Fibroblast of lung (primary cell): ENCODE data around the gene SPEF2.

Experiments used
- EZH2 ChIP-seq: IDR thresholded peaks from 2 replicates; pipeline ENCODE4 v1.5.1; 2012; ENCODE audit warnings: low read length, control low read depth, mild to moderate bottlenecking; ENCODE audit errors: missing control alignments
- TF ChIP-seq, protein P1 (sequence below), 2 donors: IDR thresholded peaks in 1 of 2; conservative IDR thresholded peaks in 1 of 2; 1 replicate in 1 of 2; 2 replicates in 1 of 2; pipeline ENCODE4 v1.5.1; 2011 to 2012; ENCODE audit warnings: low read length in 2 of 2, control low read depth in 1 of 2, inconsistent platforms in 1 of 2, low read depth in 1 of 2, mild to moderate bottlenecking in 1 of 2

DNA sequence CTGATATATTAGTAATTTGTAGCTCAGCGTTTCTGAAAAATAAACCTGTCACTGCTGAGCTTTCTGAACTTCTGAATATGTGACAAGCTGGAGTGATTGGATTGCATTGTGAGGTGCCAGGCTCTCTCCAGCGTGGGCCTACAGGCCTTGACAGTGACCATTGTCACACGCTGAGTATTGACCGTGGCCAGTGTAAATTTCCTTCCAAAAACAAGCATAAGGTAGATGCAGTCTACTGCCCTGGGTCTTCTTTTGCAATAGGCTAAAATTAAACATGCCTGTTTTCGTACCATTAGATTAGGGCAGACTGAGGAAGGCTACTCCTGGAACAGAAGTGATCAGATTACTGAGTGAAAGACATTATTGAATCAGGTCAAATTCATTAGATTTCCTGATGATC lies 60.2 kb downstream of the SPEF2 start:
- TF ChIP-seq, protein P1, sequence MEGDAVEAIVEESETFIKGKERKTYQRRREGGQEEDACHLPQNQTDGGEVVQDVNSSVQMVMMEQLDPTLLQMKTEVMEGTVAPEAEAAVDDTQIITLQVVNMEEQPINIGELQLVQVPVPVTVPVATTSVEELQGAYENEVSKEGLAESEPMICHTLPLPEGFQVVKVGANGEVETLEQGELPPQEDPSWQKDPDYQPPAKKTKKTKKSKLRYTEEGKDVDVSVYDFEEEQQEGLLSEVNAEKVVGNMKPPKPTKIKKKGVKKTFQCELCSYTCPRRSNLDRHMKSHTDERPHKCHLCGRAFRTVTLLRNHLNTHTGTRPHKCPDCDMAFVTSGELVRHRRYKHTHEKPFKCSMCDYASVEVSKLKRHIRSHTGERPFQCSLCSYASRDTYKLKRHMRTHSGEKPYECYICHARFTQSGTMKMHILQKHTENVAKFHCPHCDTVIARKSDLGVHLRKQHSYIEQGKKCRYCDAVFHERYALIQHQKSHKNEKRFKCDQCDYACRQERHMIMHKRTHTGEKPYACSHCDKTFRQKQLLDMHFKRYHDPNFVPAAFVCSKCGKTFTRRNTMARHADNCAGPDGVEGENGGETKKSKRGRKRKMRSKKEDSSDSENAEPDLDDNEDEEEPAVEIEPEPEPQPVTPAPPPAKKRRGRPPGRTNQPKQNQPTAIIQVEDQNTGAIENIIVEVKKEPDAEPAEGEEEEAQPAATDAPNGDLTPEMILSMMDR (conservative IDR thresholded peaks at IDR 0.05 in 1 of 2, IDR thresholded peaks at IDR 0.05 in 1 of 2; ENCODE audit: low read depth in 1 of 2, low read length in 2 of 2), result no peak
- TF ChIP-seq EZH2, result no peak
